GM21381 (cell line): ENCODE measurements around the gene IFI35.
"Not testable (repeated sequence)": the region's sequence is repeated elsewhere in the genome, so short reads cannot be mapped to it uniquely, and the experiment has no call there.

ENCODE experiments used
- ATAC-seq: cut with Tn5 transposase; IDR thresholded peaks from one replicate; pipeline ENCODE4 v1.9.1; 2021; ENCODE audit warnings: mild to moderate bottlenecking, moderate library complexity; ENCODE audit not compliant: unreplicated experiment

Gene IFI35

GRCh38 chr17:43006639-43007551 is at the start of gene IFI35:
IFI35 (plus strand) TSS chr17:43006784; CDS start chr17:43006948, 164 bp downstream.
- ATAC-seq = peak; percentile 81

DNA sequence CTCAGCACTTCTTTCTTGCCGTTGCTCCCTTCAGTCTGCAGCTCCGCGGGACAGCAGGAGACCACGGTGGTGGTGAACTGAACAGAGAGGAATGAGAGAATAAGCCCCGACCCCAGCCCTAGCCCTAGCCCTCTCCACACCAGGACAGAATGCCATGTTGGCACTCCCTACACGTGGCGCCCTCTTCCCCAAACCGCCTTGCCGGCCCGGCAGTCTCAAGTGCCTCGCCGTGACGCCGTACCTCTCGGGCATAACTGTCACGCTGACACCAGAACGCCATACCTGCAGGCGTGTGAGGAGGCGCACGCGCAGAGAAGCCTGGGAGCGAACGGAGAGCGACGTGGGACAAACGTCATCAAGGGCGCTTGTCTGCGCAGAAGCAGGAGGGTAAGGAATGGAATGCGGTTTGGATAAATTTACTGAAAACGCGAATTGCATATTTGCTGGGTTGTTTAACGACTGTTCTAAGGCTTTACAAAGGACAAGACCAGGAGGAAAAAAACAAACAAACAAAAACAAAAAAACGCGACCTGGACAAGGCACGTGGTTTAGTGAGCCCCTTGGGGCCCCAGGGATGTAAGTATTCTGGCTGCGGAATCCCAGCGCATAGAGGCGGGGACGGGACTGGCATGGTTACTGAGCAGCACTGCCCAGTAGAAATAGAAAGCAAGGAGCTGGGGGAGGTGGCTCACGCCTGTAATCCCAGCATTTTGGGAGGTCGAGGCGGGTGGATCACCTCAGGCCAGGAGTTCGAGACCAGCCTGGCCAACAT is 42.2 kb upstream of the IFI35 start, which contains the start of gene AARSD1:
Gene AARSD1, minus strand, starts transcription at position 294 of the 772 bp plus-strand sequence. Its CDS starts 14 bp downstream, at position 280.
- no peak for ATAC-seq

DNA sequence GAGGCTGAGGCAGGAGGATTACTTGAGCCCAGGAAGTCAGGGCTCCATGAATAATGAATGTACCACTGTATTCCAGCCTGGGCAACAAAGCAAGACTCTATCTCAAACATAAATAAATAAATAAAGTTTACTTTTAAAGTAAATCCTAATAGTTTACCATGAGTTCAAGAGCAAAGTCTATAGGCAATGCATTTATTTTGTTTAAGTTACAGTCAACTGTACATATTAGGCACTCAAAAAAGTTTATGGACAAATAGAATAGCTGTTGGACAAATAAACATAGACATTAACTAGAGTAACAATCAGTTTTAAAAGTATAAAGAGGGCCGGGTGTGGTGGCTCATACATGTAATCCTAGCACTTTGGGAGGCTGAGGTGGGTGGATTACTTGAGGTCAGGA is 38.7 kb upstream of the IFI35 start:
- ATAC-seq = no peak

DNA sequence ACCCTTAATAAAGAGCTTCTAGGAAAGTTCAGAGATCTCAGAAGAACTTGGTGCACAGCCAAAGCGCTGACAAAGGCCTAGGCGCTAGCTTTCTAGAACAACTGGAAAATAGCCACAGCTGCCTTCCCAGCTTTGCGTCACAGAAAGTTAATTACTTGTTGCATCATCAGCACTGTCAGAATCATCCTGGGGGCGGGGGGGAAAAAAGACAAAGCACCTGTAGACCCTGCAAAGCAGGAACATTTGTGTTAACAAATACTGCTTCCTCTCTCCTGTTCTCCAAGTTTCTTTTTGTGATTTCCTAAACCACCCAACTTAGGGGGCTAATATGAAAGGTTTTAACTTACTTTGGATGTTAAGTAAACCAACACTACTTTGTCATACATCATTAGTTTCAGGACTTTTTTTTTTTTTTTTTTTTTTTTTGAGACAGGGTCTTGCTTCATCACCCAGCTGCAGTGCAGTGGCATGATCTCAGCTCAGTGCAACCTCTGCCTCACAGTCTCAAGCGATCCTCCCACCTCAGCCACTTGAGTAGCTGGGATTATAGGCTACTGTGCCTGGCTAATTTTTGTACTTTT is 37.5 kb upstream of the IFI35 start:
- ATAC-seq = no peak

- ATAC-seq = no peak
Measured at GRCh38 chr17:42971589-42971988, 35.0 kb upstream of the IFI35 start.

GRCh38 chr17:42973323-42973722 is 33.3 kb upstream of the IFI35 start:
- not testable (repeated sequence) for ATAC-seq

DNA sequence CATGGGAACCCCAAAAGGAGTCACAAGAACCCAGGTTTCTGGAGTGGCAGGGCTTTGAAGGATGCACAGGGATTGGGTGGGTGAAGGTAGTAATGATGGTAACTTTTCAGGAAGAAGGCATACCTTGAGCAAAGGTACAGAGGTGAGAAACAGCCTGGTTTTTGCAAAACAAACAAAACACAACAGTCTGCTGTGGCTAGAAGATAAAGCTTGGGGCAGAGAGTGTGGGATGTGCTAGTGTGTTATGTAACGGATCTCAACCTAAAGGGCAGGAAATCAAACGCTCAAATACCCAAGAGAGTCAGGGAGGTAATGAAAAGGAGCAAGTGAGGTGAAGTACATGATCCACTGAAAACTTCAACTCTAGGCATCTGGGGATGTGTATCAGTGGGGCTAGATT is 31.3 kb upstream of the IFI35 start:
- no peak for ATAC-seq

DNA sequence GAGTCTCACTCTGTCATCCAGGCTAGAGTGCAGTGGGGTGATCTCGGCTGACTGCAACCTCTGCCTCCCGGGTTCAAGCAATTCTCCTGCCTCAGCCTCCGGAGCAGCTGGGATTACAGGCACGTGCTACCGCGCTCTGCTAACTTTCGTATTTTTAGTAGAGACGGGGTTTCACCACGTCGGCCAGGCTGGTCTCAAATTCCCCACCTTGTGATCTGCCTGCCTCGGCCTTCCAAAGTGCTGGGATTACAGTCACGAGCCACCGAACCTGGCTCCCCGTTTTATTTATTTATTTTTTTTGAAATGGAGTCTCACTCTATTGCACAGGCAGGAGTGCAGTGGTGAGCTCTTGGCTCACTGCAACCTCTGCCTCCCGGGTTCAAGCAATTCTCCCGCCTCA is 30.9 kb upstream of the IFI35 start:
- ATAC-seq = not testable (repeated sequence)

- ATAC-seq = peak; percentile 26
Measured at GRCh38 chr17:42979511-42980273, 26.9 kb upstream of the IFI35 start, which contains the start of gene PTGES3L. PTGES3L (minus strand) TSS chr17:42980080; CDS start chr17:42980053, 27 bp downstream.

GRCh38 chr17:42980274-42980765 is 26.3 kb upstream of the IFI35 start, which contains the start of gene RUNDC1:
RUNDC1 (plus strand) TSS chr17:42980565; CDS start chr17:42980577, 12 bp downstream.
- ATAC-seq = peak; percentile 72

- peak; percentile 39 for ATAC-seq
Measured at GRCh38 chr17:42980766-42981397, 25.7 kb upstream of the IFI35 start.

- ATAC-seq = no peak
Measured at GRCh38 chr17:42982266-42982665, 24.3 kb upstream of the IFI35 start.

DNA sequence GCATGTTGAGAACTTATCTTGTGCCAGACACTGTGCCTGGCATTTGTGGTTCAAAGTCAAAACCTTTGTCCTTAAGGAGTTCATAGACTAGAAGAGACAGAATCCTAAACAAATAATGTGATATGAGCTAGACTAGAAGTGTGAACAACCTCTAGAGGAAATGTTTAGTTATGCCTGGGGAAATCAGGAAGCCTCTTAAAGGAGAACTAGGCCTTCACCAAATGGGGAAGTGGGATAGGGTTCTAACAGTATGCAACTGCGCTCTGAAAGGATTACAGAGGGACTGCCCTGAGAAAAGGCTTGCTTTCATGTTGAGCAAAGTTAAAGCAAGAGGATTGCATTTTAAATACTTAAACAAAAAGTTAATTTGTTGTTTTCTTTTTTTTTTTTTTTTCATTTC is 21.4 kb upstream of the IFI35 start:
- ATAC-seq = no peak

DNA sequence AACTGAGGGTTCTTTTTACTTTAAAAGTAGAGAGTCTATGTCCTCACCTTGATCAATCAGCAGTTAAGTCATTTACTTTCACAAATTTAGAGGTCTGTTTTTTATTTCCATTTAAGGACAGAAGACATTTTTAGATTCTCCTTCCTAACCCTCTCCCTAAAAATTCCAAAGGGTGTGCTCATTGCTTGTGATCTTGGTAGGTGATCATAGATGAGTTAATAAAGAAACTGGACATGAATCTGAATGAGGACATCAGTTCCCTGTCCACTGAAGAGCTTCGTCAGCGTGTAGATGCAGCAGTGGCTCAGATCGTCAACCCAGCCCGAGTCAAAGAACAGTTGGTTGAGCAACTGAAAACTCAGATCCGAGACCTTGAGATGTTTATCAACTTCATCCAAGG is 17.4 kb upstream of the IFI35 start:
- ATAC-seq = no peak

GRCh38 chr17:42989726-42990652 is 16.6 kb upstream of the IFI35 start:
- no peak for ATAC-seq

DNA sequence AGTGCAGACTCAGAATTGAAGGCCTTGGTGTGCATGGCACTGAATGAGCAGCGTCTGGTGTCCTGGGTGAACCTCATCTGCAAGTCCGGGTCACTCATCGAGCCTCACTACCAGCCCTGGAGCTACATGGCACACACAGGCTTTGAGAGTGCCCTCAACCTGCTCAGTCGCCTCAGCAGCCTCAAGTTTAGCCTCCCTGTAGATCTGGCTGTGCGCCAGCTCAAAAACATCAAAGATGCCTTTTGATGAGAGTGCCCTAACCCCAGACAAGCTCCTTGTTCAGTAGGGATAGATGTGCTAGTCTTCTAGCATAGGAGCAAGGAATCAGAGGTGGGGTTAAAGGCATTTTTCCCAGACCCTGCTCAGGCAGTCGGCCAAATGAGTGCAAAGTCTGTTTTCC is 15.1 kb upstream of the IFI35 start:
- no peak for ATAC-seq

GRCh38 chr17:42992872-42993271 is 13.7 kb upstream of the IFI35 start:
- no peak for ATAC-seq

DNA sequence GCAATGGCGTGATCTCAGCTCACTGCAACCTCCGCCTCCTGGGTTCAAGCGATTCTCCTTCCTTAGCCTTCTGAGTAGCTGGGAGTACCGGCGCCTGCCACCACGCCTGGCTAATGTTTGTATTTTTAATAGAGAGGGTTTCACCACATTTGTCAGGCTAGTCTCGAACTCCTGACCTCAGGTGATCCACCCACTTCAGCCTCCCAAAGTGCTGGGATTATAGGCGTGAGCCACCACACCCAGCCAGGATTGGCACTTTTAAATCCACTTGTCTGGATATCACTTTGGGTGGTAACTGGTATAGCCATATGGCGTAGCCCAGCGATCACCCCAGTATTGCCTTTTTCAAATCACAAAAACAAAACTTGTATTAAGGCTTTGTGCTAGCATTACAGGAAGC is 12.7 kb upstream of the IFI35 start:
- not testable (repeated sequence) for ATAC-seq
